IMR-90 (cell line): ENCODE data around the gene OR52R1. TPM values are rescaled to one million over a fixed set of nuclear protein-coding genes. Genes with fewer than 3 reads are reported as not detected.

Experiments used
- ATAC-seq: fragments of 200-7000 bp; cut with Tn5 transposase; 2 replicates; pipeline ENCODE4 v1.9.1; 2020; ENCODE audit warnings: low read depth, mild to moderate bottlenecking, moderate library complexity
- BruUV-seq: library from RNA; stranded (reverse); fragments of 400-500 nt; replicated peaks from 2 replicates; lab custom pipeline; 2021; lab: Mats Ljungman, UMichigan
- CTCF ChIA-PET: fragments of 300-600 bp; formaldehyde crosslinking; extraction: SDS; loops from one replicate; lab custom pipeline; 2021; ENCODE audit warnings: antibody characterized with exemption; lab: Yijun Ruan, JAX
- POLR2A ChIA-PET: fragments of 300-600 bp; sonication (Branson Sonifier 250); formaldehyde crosslinking; loops from one replicate; lab custom pipeline; 2022; ENCODE audit warnings: antibody characterized with exemption; ENCODE audit not compliant: unreplicated experiment; lab: Charles Lee
- DNase-seq: peaks from one replicate; pipeline ENCODE4 v3.0.0; 2013
- H2AFZ ChIP-seq: replicated peaks from 2 replicates; pipeline ENCODE3; 2013; ENCODE audit warnings: low read length, mild to moderate bottlenecking; ENCODE audit not compliant: poor library complexity
- H2AK5ac ChIP-seq: 2 replicates; pipeline ENCODE4 v1.6.1; 2013; ENCODE audit warnings: low read depth, low read length, inconsistent platforms
- H2AK9ac ChIP-seq: replicated peaks from 2 replicates; pipeline ENCODE3; 2013; ENCODE audit warnings: mild to moderate bottlenecking, low read depth, low read length, moderate library complexity; ENCODE audit not compliant: poor library complexity
- H2BK120ac ChIP-seq: 2 replicates; pipeline ENCODE4 v1.6.1; 2013; ENCODE audit warnings: low read depth, low read length, inconsistent platforms
- H2BK15ac ChIP-seq: 3 replicates; pipeline ENCODE4 v1.6.1; 2013; ENCODE audit warnings: low read depth, low read length, inconsistent platforms
- H2BK20ac ChIP-seq: 2 replicates; pipeline ENCODE4 v1.6.1; 2013; ENCODE audit warnings: low read depth, mild to moderate bottlenecking, inconsistent platforms, low read length, moderate library complexity
- H2BK5ac ChIP-seq: 2 replicates; pipeline ENCODE4 v1.6.1; 2013; ENCODE audit warnings: mild to moderate bottlenecking, low read depth, low read length, inconsistent platforms; ENCODE audit not compliant: poor library complexity, severe bottlenecking
- H3K14ac ChIP-seq: replicated peaks from 2 replicates; pipeline ENCODE4 v1.6.1; 2013; ENCODE audit warnings: low read depth, low read length, inconsistent platforms
- H3K18ac ChIP-seq: 2 replicates; pipeline ENCODE4 v1.6.1; 2013; ENCODE audit warnings: low read depth, low read length, control low read depth
- H3K23ac ChIP-seq: 2 replicates; pipeline ENCODE4 v1.6.1; 2013; ENCODE audit warnings: low read depth, low read length, inconsistent platforms
- H3K27ac ChIP-seq: 2 replicates; pipeline ENCODE4 v1.5.1; 2013; ENCODE audit warnings: mild to moderate bottlenecking, control low read depth, low read length; ENCODE audit not compliant: insufficient read depth
- H3K27me3 ChIP-seq: 2 replicates; pipeline ENCODE4 v1.6.1; 2013; ENCODE audit warnings: low read length; ENCODE audit not compliant: control insufficient read depth, insufficient read depth
- H3K36me3 ChIP-seq: 2 replicates; pipeline ENCODE4 v1.6.1; 2013; ENCODE audit warnings: low read length, mixed read lengths; ENCODE audit not compliant: control insufficient read depth, insufficient read depth
- H3K4ac ChIP-seq: 2 replicates; pipeline ENCODE4 v1.6.1; 2013; ENCODE audit warnings: low read depth, low read length, inconsistent platforms
- H3K4me1 ChIP-seq: 2 replicates; pipeline ENCODE4 v1.6.1; 2013; ENCODE audit warnings: low read length, mixed read lengths; ENCODE audit not compliant: control insufficient read depth, insufficient read depth
- H3K4me2 ChIP-seq: 2 replicates; pipeline ENCODE4 v1.6.1; 2013; ENCODE audit warnings: low read depth, mild to moderate bottlenecking, control low read depth, low read length, moderate library complexity
- H3K4me3 ChIP-seq: 2 replicates; pipeline ENCODE4 v1.5.1; 2013; ENCODE audit warnings: low read depth, mild to moderate bottlenecking, control low read depth, low read length, moderate library complexity; ENCODE audit not compliant: insufficient read depth
- H3K56ac ChIP-seq: 2 replicates; pipeline ENCODE4 v1.6.1; 2013; ENCODE audit warnings: low read length, inconsistent platforms; ENCODE audit not compliant: insufficient read depth; ENCODE audit errors: extremely low read depth
- H3K79me1 ChIP-seq, 2 experiments: 2 replicates each; pipeline ENCODE4 v1.6.1; 2013; ENCODE audit warnings: low read length in 2 of 2, inconsistent platforms in 1 of 2, low read depth in 1 of 2
- H3K9ac ChIP-seq: 2 replicates; pipeline ENCODE4 v1.6.1; 2013; ENCODE audit warnings: low read depth, low read length, control low read depth
- H3K9me1 ChIP-seq: 2 replicates; pipeline ENCODE4 v1.6.1; 2013; ENCODE audit warnings: low read length, inconsistent platforms; ENCODE audit not compliant: insufficient read depth
- H3K9me3 ChIP-seq: 2 replicates; pipeline ENCODE4 v1.6.1; 2013; ENCODE audit warnings: low read length; ENCODE audit not compliant: control insufficient read depth, insufficient read depth
- H4K20me1 ChIP-seq: 2 replicates; pipeline ENCODE4 v1.6.1; 2013; ENCODE audit warnings: low read length, inconsistent platforms; ENCODE audit not compliant: insufficient read depth
- H4K5ac ChIP-seq: 2 replicates; pipeline ENCODE4 v1.6.1; 2013; ENCODE audit warnings: mild to moderate bottlenecking, low read depth, low read length, control low read depth
- H4K8ac ChIP-seq, 2 experiments: 2 replicates each; pipeline ENCODE4 v1.6.1; 2013; ENCODE audit warnings: low read depth in 2 of 2, low read length in 2 of 2, control low read depth in 1 of 2, inconsistent platforms in 1 of 2
- H4K91ac ChIP-seq: 2 replicates; pipeline ENCODE4 v1.6.1; 2013; ENCODE audit warnings: low read depth, low read length, inconsistent platforms; ENCODE audit not compliant: insufficient read depth
- CEBPB ChIP-seq: IDR thresholded peaks from 2 replicates; pipeline ENCODE4 v1.6.1; 2012; ENCODE audit warnings: low read depth, low read length, improper control_type of control experiment
- WGBS, 2 experiments: methylation state at CpG; one replicate each; pipeline versions ENCODE4 v1.1.5 to v1.1.7; 2013; ENCODE audit warnings: missing lambda C conversion rate in 2 of 2; ENCODE audit not compliant: insufficient read length in 1 of 2; ENCODE audit errors: extremely low coverage in 2 of 2; 5-methylcytosine and 5-hydroxymethylcytosine counted together
- dilution Hi-C: fragments of 300-500 bp; cut with HindIII; formaldehyde crosslinking; loops from one replicate; pipeline ENCODE4 v1.14.3; 2018; ENCODE audit warnings: low sequenced_read_pairs; ENCODE audit not compliant: unreplicated experiment
- in situ Hi-C: fragments of 300-500 bp; cut with MboI; formaldehyde crosslinking; loops from 3 replicates; pipeline ENCODE4 v1.14.3; 2019; ENCODE audit warnings: low sequenced_read_pairs, inconsistent platforms, mixed read lengths
- intact Hi-C: fragments of 100-400 bp; cut with micrococcal nuclease; formaldehyde crosslinking; loops from 2 replicates; pipeline ENCODE4 v1.10.0; 2022
- polyA plus RNA-seq, 3 experiments: library from polyadenylated mRNA; depleted of rRNA; stranded (reverse); fragments of >200 nt; gene quantifications; 2 replicates each; pipeline ENCODE4 v1.2.3, GENCODE V29; 2012; ENCODE audit warnings: low replicate concordance in 1 of 3
- total RNA-seq: library from RNA; depleted of rRNA; stranded (reverse); fragments of >200 nt; gene quantifications from 2 replicates; pipeline ENCODE4 v1.2.3, GENCODE V29; 2012

OR52R1 gene
- total and polyA plus RNA-seq, 2 of the 4 experiments (the other 2 are of a cell fraction) = not detected

GRCh38 chr11:4766420-4767043, 37.6 kb downstream of the OR52R1 start:
- Histone ChIP-seq H2AFZ (no peak overlapping the region), H3K4me1 (no peaks in the 10 kb centered on the region), H2AK9ac (no peak overlapping the region), H3K4ac (no peak overlapping the region), H2BK20ac (no peak overlapping the region), H2BK120ac (no peak overlapping the region), H2AK5ac (no peak overlapping the region), H3K23ac (no peak overlapping the region), H3K56ac (no peak overlapping the region), H3K36me3 (no peaks in the 10 kb centered on the region), H3K9me3 (no peaks in the 10 kb centered on the region), H4K20me1 (no peaks in the 10 kb centered on the region), H4K5ac (no peak overlapping the region), H3K79me1 (no peaks in the 10 kb centered on the region), H3K9ac (no peak overlapping the region), H3K4me3 (no peak overlapping the region), H2BK5ac (no peak overlapping the region), H3K27me3 (no peaks in the 10 kb centered on the region; the same call in 1 of the 2 replicates), H3K4me2 (no peak overlapping the region), H3K18ac (no peak overlapping the region), H4K91ac (no peak overlapping the region), H3K9me1 (no peaks in the 10 kb centered on the region), H2BK15ac (no peak overlapping the region), H3K14ac (no peak overlapping the region), H4K8ac (no peak overlapping the region), H3K27ac (no peak overlapping the region)
- dilution Hi-C loops = no loop called here
- DNase-seq (no peak), ATAC-seq (no peak)
- intact Hi-C loops = no loop called here
- no peak for TF ChIP-seq CEBPB
- in situ Hi-C loops = no loop called here
- no CpG with 5 or more reads among the region's 6 CpGs for WGBS, 2 experiments
- ChIA-PET CTCF (no interaction called here), POLR2A (no interaction called here)
- no TSS peak for BruUV-seq
